ENCODE measurements around the gene UBASH3B.
A peak's percentile ranks its signal among the peaks of the same experiment; 100 is the strongest.
"Not testable (repeated sequence)": the region's sequence is repeated elsewhere in the genome, so short reads cannot be mapped to it uniquely, and the experiment has no call there.

The UBASH3B gene

GRCh38 chr11:122655527-122656072 lies at the start of gene UBASH3B:
Gene UBASH3B, plus strand, starts transcription at chr11:122655722. Its CDS starts 328 bp downstream, at chr11:122656050.
- ChIA-PET POLR2A (ENCODE audit: low non-redundant PET) (no interaction called here), CTCF (interaction anchor here (0.6 to 1.5 kb wide), 11 partner anchors 9 to 712 kb away, joined by 3 to 7 read pairs (median 3); no protein-coding TSS in a partner anchor)
- TF ChIP-seq CTCF (conservative IDR thresholded peaks at IDR 0.05; ENCODE audit: low read depth), result no peak
- H3K27ac ChIP-seq, result peak within 1 kb of the TSS; percentile 90
- peak; percentile 86 for DNase-seq (ENCODE audit: low spot score)

- CTCF ChIA-PET; POLR2A ChIA-PET (ENCODE audit: low non-redundant PET): not testable (repeated sequence)
These were observed 48.4 kb upstream of the UBASH3B start for GRCh38 chr11:122607162-122607561.

GRCh38 chr11:122612123-122612824 lies 43.2 kb upstream of the UBASH3B start:
- CTCF ChIA-PET, result interaction anchor here (0.6 to 1.8 kb wide), 5 partner anchors 16 to 408 kb away, joined by 3 to 8 read pairs (median 4); no protein-coding TSS in a partner anchor
- TF ChIP-seq CTCF (conservative IDR thresholded peaks at IDR 0.05; ENCODE audit: low read depth), result no peak
- H3K27ac ChIP-seq, result no peak overlapping the region
- POLR2A ChIA-PET (ENCODE audit: low non-redundant PET), result no interaction called here
- DNase-seq (ENCODE audit: low spot score), result no peak

More at GRCh38 chr11:122607162-122607561, 48.4 kb upstream of the UBASH3B start:
- not testable (repeated sequence) for H3K27ac ChIP-seq; DNase-seq (ENCODE audit: low spot score)

GRCh38 chr11:122616718-122617117 lies 38.8 kb upstream of the UBASH3B start:
- TF ChIP-seq CTCF (conservative IDR thresholded peaks at IDR 0.05; ENCODE audit: low read depth), result no peak
- CTCF ChIA-PET, result interaction anchor here (0.6 kb wide), 1 partner anchor 12 kb away, joined by 5 read pairs; no protein-coding TSS in a partner anchor
- DNase-seq (ENCODE audit: low spot score), result no peak
- no peak overlapping the region for H3K27ac ChIP-seq
- POLR2A ChIA-PET (ENCODE audit: low non-redundant PET), result no interaction called here

GRCh38 chr11:122617297-122617696 lies 38.2 kb upstream of the UBASH3B start:
- DNase-seq (ENCODE audit: low spot score), result peak; percentile 41

GRCh38 chr11:122617926-122618325 lies 37.6 kb upstream of the UBASH3B start:
- TF ChIP-seq CTCF (conservative IDR thresholded peaks at IDR 0.05; ENCODE audit: low read depth), result no peak
- DNase-seq (ENCODE audit: low spot score), result no peak
- ChIA-PET CTCF (no interaction called here), POLR2A (ENCODE audit: low non-redundant PET) (no interaction called here)
- H3K27ac ChIP-seq, result no peak overlapping the region

More at GRCh38 chr11:122617297-122617696, 38.2 kb upstream of the UBASH3B start:
- CTCF ChIA-PET, result interaction anchor here (0.6 kb wide), 1 partner anchor 12 kb away, joined by 5 read pairs; no protein-coding TSS in a partner anchor
- no peak overlapping the region for H3K27ac ChIP-seq
- TF ChIP-seq CTCF (conservative IDR thresholded peaks at IDR 0.05; ENCODE audit: low read depth), result no peak
- POLR2A ChIA-PET (ENCODE audit: low non-redundant PET), result no interaction called here

GRCh38 chr11:122618927-122619326 lies 36.6 kb upstream of the UBASH3B start:
- CTCF ChIA-PET, result no interaction called here
- POLR2A ChIA-PET (ENCODE audit: low non-redundant PET), result no interaction called here
- DNase-seq (ENCODE audit: low spot score), result no peak
- H3K27ac ChIP-seq, result no peak overlapping the region
- TF ChIP-seq CTCF (conservative IDR thresholded peaks at IDR 0.05; ENCODE audit: low read depth), result no peak
